Subcutaneous adipose tissue (tissue), 4 donors: ENCODE results near the gene SRRM2. TPM values are rescaled to one million over a fixed set of nuclear protein-coding genes. Genes with fewer than 3 reads are reported as not detected.

Source experiments
- total RNA-seq, 4 donors: library from RNA; depleted of rRNA; stranded (reverse); fragments of >200 nt; gene quantifications; one replicate each; pipeline ENCODE4 v1.1.0, GENCODE V29; 2016
- TF ChIP-seq, protein P1 (sequence below): fragments of 450-650 bp; IDR thresholded peaks from one replicate; pipeline ENCODE4 v1.5.1; 2016; ENCODE audit warnings: low read depth, mild to moderate bottlenecking, control low read depth, antibody characterized with exemption, moderate library complexity

The SRRM2 gene
- total RNA-seq, 4 donors from 2014 or later = 245 to 552 (median 404) TPM

DNA sequence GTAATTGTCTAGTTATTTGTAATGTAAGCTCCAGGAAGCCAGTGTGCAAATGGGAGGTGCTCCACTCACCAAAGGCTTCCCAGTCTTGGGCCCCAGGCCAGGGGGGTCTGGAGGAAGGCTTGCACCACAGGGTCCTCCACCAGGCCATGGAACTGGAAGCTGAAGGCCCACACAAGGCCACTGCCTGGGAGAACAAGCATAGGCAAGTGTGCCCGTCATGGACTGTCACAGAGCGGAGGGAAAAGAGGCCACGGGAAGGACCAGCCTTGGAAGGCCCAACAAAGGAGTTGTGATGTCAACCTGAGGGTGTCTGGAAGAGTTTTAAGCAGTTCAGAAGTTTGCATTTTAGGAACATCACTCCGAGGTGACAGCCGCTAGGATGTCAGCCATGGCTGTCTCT, 3.0 kb upstream of the SRRM2 start:
- TF ChIP-seq, protein P1, sequence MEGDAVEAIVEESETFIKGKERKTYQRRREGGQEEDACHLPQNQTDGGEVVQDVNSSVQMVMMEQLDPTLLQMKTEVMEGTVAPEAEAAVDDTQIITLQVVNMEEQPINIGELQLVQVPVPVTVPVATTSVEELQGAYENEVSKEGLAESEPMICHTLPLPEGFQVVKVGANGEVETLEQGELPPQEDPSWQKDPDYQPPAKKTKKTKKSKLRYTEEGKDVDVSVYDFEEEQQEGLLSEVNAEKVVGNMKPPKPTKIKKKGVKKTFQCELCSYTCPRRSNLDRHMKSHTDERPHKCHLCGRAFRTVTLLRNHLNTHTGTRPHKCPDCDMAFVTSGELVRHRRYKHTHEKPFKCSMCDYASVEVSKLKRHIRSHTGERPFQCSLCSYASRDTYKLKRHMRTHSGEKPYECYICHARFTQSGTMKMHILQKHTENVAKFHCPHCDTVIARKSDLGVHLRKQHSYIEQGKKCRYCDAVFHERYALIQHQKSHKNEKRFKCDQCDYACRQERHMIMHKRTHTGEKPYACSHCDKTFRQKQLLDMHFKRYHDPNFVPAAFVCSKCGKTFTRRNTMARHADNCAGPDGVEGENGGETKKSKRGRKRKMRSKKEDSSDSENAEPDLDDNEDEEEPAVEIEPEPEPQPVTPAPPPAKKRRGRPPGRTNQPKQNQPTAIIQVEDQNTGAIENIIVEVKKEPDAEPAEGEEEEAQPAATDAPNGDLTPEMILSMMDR = no peak

- TF ChIP-seq, protein P1 = no peak
Measured at GRCh38 chr16:2749936-2750335, 2.5 kb upstream of the SRRM2 start.

GRCh38 chr16:2751577-2752034, 832 bp upstream of the SRRM2 start:
- TF ChIP-seq, protein P1 = no peak

- TF ChIP-seq, protein P1 = no peak
Measured at GRCh38 chr16:2752850-2753732, 653 bp downstream of the SRRM2 start.

GRCh38 chr16:2753733-2754020, 1.2 kb downstream of the SRRM2 start:
- TF ChIP-seq, protein P1 = no peak

GRCh38 chr16:2755158-2755557, 2.7 kb downstream of the SRRM2 start:
- TF ChIP-seq, protein P1 = no peak

DNA sequence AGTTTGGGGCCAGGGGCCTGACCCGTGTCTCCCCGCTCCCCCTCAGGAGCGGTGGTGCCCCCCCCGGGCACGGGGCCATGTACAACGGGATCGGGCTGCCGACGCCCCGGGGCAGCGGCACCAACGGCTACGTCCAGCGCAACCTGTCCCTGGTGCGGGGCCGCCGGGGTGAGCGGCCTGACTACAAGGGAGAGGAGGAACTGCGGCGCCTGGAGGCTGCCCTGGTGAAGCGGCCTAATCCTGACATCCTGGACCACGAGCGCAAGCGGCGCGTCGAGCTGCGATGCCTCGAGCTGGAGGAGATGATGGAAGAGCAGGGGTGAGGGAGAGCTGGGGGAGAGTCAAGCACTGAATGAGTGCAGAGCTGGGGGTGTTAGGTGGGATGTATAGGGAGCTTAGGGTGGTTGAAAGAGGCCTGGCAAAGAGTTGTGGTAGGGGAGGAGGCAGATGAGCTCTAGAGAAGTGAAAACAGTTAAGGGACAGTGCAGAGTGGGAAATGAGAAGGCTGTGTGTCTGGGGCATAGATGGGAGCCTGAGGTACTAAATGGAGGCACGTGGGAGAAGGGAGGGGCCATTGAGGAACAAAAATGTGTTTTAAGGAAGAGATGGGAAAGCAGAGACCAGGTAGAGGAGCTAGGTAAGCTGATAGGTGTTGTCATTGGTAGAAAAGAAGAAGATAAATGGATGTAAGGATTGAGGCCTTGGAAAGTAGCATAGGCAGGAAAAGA, 4.0 kb downstream of the SRRM2 start:
- TF ChIP-seq, protein P1 = no peak
